HG03439 (cell line): ENCODE results near the gene FOXL1.

Experiments used
- ATAC-seq: cut with Tn5 transposase; IDR thresholded peaks from one replicate; pipeline ENCODE4 v1.9.1; 2021; ENCODE audit warnings: mild to moderate bottlenecking, moderate library complexity; ENCODE audit not compliant: unreplicated experiment

FOXL1 gene

DNA sequence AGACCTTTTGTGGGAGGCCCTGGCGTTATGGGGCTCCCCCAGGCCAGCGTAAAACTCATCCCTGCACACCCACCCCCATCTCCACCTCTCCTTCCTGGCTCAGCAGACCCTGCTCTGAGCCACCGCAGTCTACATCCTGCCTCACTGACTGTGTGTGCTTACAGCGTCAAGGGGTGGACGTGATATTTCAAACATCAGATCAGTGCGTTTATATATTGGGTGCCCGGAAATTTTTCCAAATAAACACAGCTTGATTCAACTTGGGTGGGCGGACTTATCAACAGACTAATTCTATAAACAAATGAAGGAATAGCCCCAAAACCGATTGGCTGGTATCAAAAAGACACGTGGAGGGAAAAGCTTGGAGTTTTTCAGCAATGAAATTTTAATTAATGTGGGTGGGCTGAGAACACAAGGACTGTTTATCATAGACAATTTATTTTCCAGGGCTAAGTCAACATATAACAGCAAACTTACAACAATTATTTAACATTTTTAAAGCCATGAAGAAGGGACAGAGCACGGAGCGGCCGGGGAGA lies at the start of gene FOXL1:
Gene FOXL1 (plus strand): TSS at position 489 of the 539 bp plus-strand sequence. CDS start 175 bp downstream, outside the sequence.
- ATAC-seq: no peak

- no peak for ATAC-seq
These were observed 49.2 kb upstream of the FOXL1 start for GRCh38 chr16:86529160-86529559.

DNA sequence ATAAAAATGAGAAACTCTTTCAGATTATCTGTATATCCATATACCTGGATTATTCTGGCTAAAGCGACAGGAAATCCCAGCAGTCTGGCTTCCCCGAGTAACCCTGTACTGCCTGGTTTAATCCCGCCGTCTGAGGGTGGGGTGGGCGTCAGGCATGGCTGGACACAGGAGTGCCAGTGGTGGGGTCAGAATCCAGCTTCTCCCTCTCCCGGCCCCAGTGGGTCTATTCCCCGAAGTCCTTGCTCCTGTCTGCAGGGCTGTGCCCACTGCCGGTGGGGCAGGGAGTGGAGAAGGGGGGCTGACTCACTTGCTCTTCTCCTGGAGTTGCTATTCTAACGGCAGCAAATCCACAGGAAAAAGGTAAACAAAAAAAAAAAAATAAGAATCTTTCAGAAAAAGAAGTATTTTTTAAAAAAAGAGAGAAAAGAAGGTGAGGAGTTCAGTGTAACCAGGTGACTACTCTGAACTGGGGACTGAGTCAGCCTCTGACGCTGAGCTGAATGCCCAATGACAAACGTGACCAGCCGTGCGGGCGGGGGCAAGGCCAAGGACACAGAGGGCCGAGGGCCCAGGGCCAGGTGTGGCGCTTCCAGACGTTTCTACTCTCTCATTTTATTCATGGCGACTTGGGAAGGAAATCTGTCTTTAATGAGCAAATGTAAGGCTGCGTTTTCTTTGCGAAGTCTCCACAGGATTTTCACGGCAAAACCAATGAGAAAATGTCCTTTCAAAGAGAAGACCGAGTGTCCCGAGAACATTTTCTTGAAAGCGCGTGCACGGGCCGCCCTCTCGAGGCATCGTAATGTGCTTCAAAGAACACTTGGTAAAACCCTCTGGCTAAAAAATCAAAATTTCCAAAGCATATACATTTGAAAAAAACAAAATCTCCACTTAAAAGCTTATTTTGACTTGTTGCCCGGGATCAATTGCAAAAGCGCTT lies 47.8 kb upstream of the FOXL1 start:
- no peak for ATAC-seq

- ATAC-seq: no peak
These were observed 47.2 kb upstream of the FOXL1 start for GRCh38 chr16:86531191-86531545.

DNA sequence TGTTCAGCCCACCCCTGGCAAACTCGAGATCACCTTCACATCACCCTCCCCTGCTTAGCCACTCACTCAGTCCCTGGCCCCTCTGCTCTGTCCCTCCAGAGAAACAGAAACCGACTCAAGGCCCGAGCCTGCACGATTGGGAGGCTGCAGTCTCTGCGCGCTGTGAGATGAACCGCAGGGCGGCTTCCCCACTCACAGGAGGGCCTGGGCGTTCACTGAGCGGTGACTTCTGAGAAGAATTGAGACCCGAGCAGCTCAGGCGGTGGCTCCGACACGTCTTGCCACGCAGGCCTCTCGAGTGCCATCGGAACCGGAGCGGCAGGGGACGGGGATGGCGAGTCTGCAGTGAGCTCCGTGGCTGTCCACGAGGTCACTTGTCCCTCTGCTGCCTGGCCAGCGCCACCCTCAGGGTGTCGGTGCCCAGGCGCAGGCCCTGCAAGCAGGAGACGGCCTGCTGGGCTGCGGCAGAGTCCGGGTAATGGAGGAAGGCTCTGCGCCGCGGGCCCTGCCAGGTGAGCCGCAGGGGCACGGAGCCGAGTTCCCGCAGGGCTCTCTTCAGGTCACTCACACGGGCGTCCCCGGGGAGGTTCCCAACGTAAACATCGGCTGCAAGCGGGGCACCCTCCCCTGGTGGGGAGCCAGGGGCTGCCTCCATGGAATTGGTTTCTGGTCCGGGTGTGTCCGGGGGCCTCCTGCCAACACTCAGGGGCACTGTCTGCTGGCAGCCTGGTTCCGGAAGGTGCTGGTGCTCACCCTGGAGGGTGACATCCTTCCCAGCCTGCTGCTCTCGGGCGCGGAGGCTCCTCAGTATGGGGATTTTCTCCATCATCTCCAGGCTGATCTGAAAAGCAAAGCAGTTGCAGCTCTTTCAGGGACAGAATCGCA lies 46.5 kb upstream of the FOXL1 start:
- no peak for ATAC-seq

DNA sequence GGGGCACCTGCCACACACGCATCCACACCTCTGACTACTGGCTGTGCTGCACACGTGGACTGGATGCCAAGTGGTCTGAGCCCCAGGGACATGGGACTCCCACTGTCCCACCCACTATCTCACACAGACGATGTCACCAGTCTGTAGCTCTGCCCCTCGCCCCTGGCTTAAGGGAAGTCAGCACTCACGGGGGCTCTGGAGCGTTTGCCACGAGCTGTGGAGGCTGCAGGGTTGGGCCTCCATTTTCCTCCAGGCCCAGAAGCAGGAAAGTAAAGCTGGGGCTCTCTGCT lies 45.9 kb upstream of the FOXL1 start:
- ATAC-seq: no peak

- ATAC-seq: no peak
These were observed 45.3 kb upstream of the FOXL1 start for GRCh38 chr16:86533076-86533475.

- ATAC-seq: no peak
These were observed 44.5 kb upstream of the FOXL1 start for GRCh38 chr16:86533767-86534351.

GRCh38 chr16:86534779-86535615 lies 43.4 kb upstream of the FOXL1 start:
- no peak for ATAC-seq

- no peak for ATAC-seq
These were observed 41.7 kb upstream of the FOXL1 start for GRCh38 chr16:86536621-86537020.

DNA sequence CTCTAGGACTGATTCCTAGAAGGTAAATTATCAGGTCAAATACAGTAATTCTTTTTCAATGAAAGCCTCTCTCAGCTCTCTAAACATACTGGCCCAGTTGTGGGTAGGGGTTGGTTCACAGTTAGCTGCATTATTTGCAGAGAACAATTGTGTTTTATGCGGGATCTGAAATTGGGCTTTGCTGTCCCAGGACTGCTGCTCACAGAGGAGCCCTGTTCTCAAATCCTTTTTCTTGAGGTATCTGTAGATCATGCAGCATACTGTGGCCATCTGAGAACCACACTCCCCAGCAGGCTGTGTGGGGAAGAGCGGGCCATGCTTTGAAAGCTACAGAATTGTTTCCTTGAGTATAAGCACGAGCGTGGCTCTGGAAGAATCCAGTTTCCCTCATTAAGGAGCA lies 40.9 kb upstream of the FOXL1 start:
- no peak for ATAC-seq

DNA sequence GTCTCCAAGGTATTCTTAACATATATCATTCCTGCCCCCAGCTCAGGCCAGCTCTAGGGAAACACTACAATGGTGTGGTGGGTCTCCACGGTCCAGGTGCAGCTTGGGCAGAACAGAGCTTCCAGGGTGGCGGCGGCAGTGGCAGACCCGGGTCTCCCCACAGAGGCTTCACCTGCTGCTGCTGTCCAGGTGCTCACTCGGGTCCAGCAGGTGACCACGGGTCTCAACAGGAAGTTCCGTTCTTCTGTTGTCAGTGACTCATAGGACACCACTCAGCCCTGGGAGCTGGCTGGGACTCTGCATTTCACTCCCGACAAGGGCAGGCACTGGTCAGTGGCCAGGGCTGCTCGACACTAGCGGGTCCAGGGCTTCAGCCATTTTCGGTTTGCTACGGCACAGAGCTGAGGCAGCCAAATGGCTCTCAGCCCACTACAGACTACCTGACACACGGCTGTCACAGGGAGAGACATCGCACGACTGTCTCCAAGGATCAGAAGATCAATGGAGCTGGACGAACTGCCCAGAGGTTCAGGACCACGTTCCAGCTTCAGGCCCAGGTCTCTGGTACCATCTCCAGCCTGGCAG lies 40.1 kb upstream of the FOXL1 start:
- no peak for ATAC-seq

DNA sequence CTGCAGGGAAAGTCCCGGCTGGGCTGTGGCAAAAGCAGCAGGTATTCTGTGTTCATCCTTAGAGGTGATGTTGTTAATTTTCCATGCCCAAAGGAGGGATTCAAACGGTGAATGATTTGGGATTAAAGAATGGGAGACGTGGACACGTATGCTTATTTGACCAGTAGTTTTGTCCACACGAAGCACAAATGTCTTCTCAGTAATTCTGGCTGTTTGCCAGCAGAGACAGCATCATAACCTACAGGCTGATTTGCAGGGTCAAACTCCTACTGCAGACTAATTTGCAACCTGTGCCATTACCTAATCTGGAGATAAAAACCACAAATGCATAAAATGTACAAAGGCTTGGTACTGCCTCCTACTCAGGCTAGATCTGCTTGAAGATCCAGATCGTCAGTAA lies 37.5 kb upstream of the FOXL1 start:
- ATAC-seq: no peak

GRCh38 chr16:86541560-86541959 lies 36.8 kb upstream of the FOXL1 start:
- ATAC-seq: no peak

- ATAC-seq: no peak
These were observed 35.3 kb upstream of the FOXL1 start for GRCh38 chr16:86542756-86543750.

- ATAC-seq: no peak
These were observed 32.9 kb upstream of the FOXL1 start for GRCh38 chr16:86545481-86545880.

DNA sequence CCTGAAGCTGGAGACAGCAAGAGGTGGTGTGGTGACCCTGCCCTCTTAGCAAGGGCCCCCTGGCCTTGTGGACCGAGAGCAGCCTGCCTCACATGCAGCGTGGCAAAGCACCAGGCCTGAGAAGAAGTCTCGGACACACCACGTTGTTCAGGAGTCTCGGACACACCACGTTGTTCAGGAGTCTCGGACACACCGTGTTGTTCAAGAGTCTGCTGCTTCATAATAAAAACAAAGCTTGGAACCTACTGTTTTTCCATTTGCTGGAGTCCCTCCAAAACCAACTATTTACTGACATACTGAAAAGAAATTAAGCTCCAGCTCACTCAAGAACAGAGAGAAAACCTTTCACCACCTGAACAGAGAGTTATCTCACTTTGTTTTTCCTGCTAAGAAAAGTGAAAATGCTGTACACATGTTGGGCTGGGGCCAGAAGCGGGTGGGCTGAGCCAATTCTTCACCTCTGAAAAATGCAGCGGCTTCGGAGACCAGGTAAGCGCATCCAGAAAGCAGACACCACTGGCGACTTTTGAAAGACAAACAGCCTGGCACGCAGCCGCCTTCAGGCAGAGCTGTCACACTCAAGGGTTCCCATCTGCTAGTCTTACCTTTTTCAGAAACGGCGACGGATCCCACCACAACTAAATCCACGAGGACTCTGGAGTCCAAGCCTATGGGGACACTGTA lies 32.3 kb upstream of the FOXL1 start:
- ATAC-seq: no peak

GRCh38 chr16:86546638-86547013 lies 31.7 kb upstream of the FOXL1 start:
- ATAC-seq: no peak
